Measurements from ENCODE around the gene WFIKKN2. TPM values are rescaled to one million over a fixed set of nuclear protein-coding genes. Genes with fewer than 3 reads are reported as not detected.
"Not testable (repeated sequence)": the region's sequence is repeated elsewhere in the genome, so short reads cannot be mapped to it uniquely, and the experiment has no call there.

Gene WFIKKN2
- polyA plus RNA-seq, 1 of the 3 experiments (the other 2 are of a cell fraction), result not detected

DNA sequence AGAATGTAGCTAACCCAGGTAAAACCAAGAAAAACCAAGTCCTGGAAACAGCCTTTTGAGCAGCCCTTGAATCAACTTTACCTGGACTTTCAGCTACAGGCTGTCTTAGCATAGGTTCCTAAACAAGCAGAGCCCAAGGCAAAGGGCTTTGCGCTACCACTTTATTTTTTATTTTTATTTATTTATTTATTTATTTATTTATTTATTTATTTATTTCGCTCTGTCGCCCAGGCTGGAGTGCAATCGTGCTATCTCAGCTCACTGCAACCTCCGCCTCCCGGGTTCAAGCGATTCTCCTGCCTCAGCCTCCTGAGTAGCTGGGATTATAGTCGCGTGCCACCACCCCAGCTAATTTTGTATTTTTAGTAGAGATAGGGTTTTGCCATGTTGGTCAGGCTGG, 41.7 kb downstream of the WFIKKN2 start:
- 97% methylated on average over 9 of the region's 9 CpGs for WGBS (ENCODE audit: low lambda C conversion rate)
- CTCF ChIA-PET, result interaction anchor here (0.7 to 1.2 kb wide), 2 partner anchors 22 to 24 kb away, joined by 3 to 4 read pairs; no protein-coding TSS in a partner anchor

DNA sequence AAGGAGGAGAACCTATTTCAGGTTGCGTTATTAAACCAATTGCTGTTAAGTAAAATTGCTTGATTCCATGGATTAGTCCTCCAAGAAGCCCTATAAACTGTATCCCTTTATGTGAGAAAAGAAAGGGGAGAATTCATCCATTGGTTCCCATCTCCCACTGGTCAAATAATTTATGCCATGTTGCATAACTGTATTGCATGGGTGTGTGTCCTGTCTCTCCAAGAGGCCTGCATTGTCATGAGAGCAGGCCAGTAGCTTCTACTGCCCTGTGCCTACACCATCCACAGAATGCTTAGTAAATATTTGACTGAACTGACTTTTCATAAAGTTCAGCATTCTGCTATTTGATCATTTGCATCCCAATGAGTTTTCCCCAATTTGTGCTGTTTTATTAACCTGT, 42.5 kb downstream of the WFIKKN2 start:
- no peak overlapping the region for H3K27ac ChIP-seq (ENCODE audit: low read depth in 2 of 2, low read length in 1 of 2)
- no peaks in the 10 kb centered on the region for H3K79me2 ChIP-seq (ENCODE audit: insufficient read depth)
- H3K9me3 ChIP-seq, result 0 out of 2 replicates have a peak, but pooled peaks cover 4% of the 10 kb centered on the region
- no peaks in the 10 kb centered on the region for H3F3A ChIP-seq (replicated peaks; ENCODE audit: insufficient read depth)
- no peak overlapping the region for H3K4me3 ChIP-seq (ENCODE audit: low read depth in 2 of 2, low read length in 1 of 2)
- H3K9me2 ChIP-seq, result no peaks in the 10 kb centered on the region
- H3K4me1 ChIP-seq (ENCODE audit: control insufficient read depth in 1 of 2, insufficient read depth in 2 of 2, low read depth in 1 of 2, low read length in 1 of 2), result peaks cover 0 to 5% of the 10 kb centered on the region in 2 experiments; a peak in 1 of 4 replicates
- H2AFZ ChIP-seq (ENCODE audit: low read depth), result no peak overlapping the region
- no peaks in the 10 kb centered on the region for H4K20me1 ChIP-seq (ENCODE audit: insufficient read depth)
- WGBS (ENCODE audit: low lambda C conversion rate), result 100% methylated on average over 1 of the region's 1 CpG
- POLR2A ChIA-PET, result interaction anchor here (1.6 kb wide), 1 partner anchor 11 kb away, joined by 6 read pairs; the partner anchor contains the start of gene TOB1
- DNase-seq, result no peak
- no peaks in the 10 kb centered on the region for H3K27me3 ChIP-seq (ENCODE audit: insufficient read depth)
- no peaks in the 10 kb centered on the region for H3K36me3 ChIP-seq (replicated peaks in 1 of 2; ENCODE audit: control insufficient read depth in 1 of 2, insufficient read depth in 2 of 2, low read length in 1 of 2)
- no peak for TF ChIP-seq RAD21 (IDR thresholded peaks at IDR 0.05; ENCODE audit: low read length)
- no peak for TF ChIP-seq NRF1 (IDR thresholded peaks at IDR 0.05; ENCODE audit: low read depth, low read length)
- TF ChIP-seq, protein P1, sequence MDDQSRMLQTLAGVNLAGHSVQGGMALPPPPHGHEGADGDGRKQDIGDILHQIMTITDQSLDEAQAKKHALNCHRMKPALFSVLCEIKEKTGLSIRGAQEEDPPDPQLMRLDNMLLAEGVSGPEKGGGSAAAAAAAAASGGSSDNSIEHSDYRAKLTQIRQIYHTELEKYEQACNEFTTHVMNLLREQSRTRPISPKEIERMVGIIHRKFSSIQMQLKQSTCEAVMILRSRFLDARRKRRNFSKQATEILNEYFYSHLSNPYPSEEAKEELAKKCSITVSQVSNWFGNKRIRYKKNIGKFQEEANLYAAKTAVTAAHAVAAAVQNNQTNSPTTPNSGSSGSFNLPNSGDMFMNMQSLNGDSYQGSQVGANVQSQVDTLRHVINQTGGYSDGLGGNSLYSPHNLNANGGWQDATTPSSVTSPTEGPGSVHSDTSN (IDR thresholded peaks at IDR 0.05), result no peak
- TF ChIP-seq TAF1 (IDR thresholded peaks at IDR 0.05; ENCODE audit: borderline replicate concordance, low read depth, low read length), result no peak
- TF ChIP-seq SMC3 (IDR thresholded peaks at IDR 0.05; ENCODE audit: low read depth, low read length), result no peak
- TF ChIP-seq, protein P2, sequence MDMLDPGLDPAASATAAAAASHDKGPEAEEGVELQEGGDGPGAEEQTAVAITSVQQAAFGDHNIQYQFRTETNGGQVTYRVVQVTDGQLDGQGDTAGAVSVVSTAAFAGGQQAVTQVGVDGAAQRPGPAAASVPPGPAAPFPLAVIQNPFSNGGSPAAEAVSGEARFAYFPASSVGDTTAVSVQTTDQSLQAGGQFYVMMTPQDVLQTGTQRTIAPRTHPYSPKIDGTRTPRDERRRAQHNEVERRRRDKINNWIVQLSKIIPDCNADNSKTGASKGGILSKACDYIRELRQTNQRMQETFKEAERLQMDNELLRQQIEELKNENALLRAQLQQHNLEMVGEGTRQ (IDR thresholded peaks at IDR 0.05; ENCODE audit: borderline replicate concordance, low read depth, low read length), result no peak
- no peak for TF ChIP-seq JUND (IDR thresholded peaks at IDR 0.05)
- TF ChIP-seq POLR2AphosphoS5 (IDR thresholded peaks at IDR 0.05; ENCODE audit: low read depth, low read length), result no peak
- TF ChIP-seq, protein P3, sequence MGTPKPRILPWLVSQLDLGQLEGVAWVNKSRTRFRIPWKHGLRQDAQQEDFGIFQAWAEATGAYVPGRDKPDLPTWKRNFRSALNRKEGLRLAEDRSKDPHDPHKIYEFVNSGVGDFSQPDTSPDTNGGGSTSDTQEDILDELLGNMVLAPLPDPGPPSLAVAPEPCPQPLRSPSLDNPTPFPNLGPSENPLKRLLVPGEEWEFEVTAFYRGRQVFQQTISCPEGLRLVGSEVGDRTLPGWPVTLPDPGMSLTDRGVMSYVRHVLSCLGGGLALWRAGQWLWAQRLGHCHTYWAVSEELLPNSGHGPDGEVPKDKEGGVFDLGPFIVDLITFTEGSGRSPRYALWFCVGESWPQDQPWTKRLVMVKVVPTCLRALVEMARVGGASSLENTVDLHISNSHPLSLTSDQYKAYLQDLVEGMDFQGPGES (IDR thresholded peaks at IDR 0.05; ENCODE audit: low read depth, low read length), result no peak
- TF ChIP-seq CHD2 (IDR thresholded peaks at IDR 0.05; ENCODE audit: low read length, partially characterized antibody), result no peak
- TF ChIP-seq, protein P4, sequence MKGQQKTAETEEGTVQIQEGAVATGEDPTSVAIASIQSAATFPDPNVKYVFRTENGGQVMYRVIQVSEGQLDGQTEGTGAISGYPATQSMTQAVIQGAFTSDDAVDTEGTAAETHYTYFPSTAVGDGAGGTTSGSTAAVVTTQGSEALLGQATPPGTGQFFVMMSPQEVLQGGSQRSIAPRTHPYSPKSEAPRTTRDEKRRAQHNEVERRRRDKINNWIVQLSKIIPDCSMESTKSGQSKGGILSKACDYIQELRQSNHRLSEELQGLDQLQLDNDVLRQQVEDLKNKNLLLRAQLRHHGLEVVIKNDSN (IDR thresholded peaks at IDR 0.05; ENCODE audit: borderline replicate concordance, low read depth), result no peak
- no peak for TF ChIP-seq GATA2 (CRISPR knock-in tag; IDR thresholded peaks at IDR 0.05)
- no peak for TF ChIP-seq SIN3A (IDR thresholded peaks at IDR 0.05; ENCODE audit: borderline replicate concordance, low read depth, low read length)
- no peak for TF ChIP-seq TCF12 (IDR thresholded peaks at IDR 0.05)
- TF ChIP-seq, protein P5, sequence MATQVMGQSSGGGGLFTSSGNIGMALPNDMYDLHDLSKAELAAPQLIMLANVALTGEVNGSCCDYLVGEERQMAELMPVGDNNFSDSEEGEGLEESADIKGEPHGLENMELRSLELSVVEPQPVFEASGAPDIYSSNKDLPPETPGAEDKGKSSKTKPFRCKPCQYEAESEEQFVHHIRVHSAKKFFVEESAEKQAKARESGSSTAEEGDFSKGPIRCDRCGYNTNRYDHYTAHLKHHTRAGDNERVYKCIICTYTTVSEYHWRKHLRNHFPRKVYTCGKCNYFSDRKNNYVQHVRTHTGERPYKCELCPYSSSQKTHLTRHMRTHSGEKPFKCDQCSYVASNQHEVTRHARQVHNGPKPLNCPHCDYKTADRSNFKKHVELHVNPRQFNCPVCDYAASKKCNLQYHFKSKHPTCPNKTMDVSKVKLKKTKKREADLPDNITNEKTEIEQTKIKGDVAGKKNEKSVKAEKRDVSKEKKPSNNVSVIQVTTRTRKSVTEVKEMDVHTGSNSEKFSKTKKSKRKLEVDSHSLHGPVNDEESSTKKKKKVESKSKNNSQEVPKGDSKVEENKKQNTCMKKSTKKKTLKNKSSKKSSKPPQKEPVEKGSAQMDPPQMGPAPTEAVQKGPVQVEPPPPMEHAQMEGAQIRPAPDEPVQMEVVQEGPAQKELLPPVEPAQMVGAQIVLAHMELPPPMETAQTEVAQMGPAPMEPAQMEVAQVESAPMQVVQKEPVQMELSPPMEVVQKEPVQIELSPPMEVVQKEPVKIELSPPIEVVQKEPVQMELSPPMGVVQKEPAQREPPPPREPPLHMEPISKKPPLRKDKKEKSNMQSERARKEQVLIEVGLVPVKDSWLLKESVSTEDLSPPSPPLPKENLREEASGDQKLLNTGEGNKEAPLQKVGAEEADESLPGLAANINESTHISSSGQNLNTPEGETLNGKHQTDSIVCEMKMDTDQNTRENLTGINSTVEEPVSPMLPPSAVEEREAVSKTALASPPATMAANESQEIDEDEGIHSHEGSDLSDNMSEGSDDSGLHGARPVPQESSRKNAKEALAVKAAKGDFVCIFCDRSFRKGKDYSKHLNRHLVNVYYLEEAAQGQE (IDR thresholded peaks at IDR 0.05; ENCODE audit: low read depth, low read length), result no peak
- no peak overlapping the region for H3K4me2 ChIP-seq
- H3K9ac ChIP-seq, result no peak overlapping the region
- CTCF ChIA-PET, result interaction anchor here (1.0 to 1.6 kb wide), 3 partner anchors 10 to 19 kb away, joined by 3 to 7 read pairs (median 4); no protein-coding TSS in a partner anchor

More for the DNA sequence above, 41.7 kb downstream of the WFIKKN2 start:
- H3K4me1 ChIP-seq (ENCODE audit: control insufficient read depth in 1 of 2, insufficient read depth in 2 of 2, low read depth in 1 of 2, low read length in 1 of 2), result peaks cover 0 to 13% of the 10 kb centered on the region in 2 experiments; a peak in 1 of 4 replicates
- not testable (repeated sequence) for H3F3A ChIP-seq (replicated peaks; ENCODE audit: insufficient read depth); H3K4me2 ChIP-seq; H3K9ac ChIP-seq; H3K9me2 ChIP-seq; H3K9me3 ChIP-seq; H3K36me3 ChIP-seq (replicated peaks in 1 of 2; ENCODE audit: control insufficient read depth in 1 of 2, insufficient read depth in 2 of 2, low read length in 1 of 2); H4K20me1 ChIP-seq (ENCODE audit: insufficient read depth); H3K79me2 ChIP-seq (ENCODE audit: insufficient read depth); H2AFZ ChIP-seq (ENCODE audit: low read depth); DNase-seq; H3K27ac ChIP-seq (ENCODE audit: low read depth in 2 of 2, low read length in 1 of 2); H3K27me3 ChIP-seq (ENCODE audit: insufficient read depth); H3K4me3 ChIP-seq (ENCODE audit: low read depth in 2 of 2, low read length in 1 of 2)
- POLR2A ChIA-PET, result interaction anchor here (0.8 kb wide), 1 partner anchor 11 kb away, joined by 3 read pairs; the partner anchor contains the start of gene TOB1
